HG03280 (cell line): ENCODE data around the gene ATP6V1F.

Experiments used
- ATAC-seq: cut with Tn5 transposase; IDR thresholded peaks from one replicate; pipeline ENCODE4 v1.9.1; 2021; ENCODE audit warnings: mild to moderate bottlenecking, moderate library complexity; ENCODE audit not compliant: unreplicated experiment

Gene ATP6V1F

GRCh38 chr7:128881458-128882125 lies 18.9 kb downstream of the ATP6V1F start:
- no peak for ATAC-seq

- no peak for ATAC-seq
Measured at GRCh38 chr7:128882134-128882533, 19.5 kb downstream of the ATP6V1F start.

GRCh38 chr7:128883622-128884448 lies 21.2 kb downstream of the ATP6V1F start:
- peak; percentile 63 for ATAC-seq

DNA sequence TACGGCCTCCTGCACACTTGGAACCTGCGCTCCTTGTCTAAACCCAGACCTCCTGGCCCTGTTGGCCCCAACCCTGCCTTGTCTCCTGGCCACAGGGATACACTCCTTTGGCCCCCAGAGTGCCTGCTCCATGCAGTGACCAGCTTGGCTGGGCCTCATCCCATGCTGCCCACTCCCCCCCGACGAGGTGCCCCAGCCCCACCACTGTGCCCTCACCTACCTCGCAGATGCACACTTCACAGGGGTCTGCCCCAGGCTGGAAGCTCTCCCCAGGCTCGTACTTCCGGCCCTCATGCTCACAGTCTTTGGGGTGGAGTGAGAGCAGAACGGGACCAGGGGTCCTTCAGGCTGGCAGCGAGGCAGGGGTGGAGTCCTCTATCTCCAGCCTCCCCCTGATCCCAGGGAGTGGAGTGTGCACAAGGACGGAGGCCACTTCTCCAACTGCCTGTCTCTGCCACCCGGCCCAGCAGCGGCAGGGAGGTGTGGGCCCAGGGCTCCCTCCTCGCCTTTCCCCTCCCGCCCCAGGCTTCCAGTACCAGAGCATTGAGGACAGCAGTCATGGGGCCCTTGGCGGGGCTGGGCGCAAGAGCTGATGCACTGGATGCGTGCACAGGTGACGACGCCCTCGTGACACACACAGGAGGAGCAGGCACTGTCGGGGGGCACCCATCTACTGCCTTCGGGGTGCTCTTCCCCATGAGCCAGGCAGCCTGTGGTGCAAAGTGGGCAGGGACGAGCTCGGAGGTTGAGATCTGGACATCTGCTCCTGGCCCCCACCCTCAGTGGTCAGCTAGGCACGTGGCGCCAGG lies 22.1 kb downstream of the ATP6V1F start:
- no peak for ATAC-seq

DNA sequence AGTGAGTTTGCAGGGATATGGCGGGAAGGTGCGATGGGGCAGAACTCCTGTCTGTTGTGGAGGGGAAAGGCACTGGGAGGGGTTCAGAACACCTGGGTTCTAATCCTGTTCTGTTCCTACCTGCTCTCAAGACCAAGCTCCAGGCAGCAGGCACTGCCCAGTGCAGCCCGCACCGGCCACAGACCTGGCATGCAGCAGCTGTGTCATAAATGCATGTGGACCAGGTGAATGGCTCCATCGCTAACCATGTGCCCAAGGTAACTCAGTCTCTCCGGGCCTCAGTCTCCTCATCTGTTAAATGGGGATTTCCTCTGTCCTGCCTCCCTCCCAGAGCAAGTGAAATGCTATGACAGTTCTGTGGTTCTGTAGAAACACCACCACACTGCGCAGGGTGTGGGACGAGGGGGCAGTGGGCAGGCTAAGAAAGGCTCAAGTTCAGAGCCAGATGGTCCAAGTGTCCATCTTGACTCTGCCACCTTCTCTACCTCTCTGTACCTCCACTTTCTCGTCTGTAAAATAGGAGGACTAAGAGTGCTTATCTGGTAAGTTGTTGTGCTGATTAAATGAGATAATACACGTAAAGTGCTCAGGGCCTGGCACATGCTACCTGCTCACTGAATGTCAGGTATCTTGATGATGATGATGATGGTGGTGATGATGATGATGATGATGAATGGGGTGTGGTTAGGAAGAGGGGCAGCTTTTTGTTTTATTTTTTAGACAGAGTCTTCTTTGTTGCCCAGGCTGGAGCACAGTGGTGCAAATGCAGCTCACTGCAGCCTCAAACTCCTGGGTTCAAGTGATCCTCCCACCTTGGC lies 22.9 kb downstream of the ATP6V1F start:
- no peak for ATAC-seq

- no peak for ATAC-seq
Measured at GRCh38 chr7:128886391-128887168, 23.9 kb downstream of the ATP6V1F start.

DNA sequence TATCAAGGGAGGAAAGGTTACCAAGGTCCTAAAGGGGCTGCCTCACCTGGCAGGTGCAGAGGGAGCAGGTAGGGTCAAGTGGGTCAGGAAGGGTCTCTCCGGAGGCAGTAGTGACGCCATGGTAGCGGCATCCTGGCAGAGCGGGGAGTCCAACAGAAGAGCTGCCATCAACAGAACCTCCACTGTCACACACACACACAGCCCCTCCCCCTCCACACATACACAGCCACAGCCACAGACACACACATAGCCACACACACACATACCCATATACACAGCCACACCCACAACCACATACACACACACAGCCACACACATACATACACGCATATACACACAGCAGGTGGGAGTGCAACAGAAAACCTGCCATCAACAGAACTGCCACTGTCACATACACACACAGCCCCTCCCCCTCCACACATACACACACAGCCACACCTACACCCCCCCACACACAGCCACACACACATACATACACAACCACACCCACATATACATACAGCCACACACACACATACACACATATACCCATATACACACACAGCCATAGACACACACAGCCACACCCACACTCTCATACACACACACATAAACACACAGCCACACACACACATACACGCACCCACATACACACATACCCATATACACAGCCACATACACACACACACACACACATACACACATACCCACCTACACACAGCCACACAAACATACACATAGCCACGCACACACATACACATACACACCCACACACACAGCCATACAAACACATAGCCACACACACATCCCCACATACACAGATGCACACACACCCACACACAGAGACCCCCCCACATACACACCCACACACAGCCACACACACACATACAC lies 24.7 kb downstream of the ATP6V1F start:
- ATAC-seq, result no peak

DNA sequence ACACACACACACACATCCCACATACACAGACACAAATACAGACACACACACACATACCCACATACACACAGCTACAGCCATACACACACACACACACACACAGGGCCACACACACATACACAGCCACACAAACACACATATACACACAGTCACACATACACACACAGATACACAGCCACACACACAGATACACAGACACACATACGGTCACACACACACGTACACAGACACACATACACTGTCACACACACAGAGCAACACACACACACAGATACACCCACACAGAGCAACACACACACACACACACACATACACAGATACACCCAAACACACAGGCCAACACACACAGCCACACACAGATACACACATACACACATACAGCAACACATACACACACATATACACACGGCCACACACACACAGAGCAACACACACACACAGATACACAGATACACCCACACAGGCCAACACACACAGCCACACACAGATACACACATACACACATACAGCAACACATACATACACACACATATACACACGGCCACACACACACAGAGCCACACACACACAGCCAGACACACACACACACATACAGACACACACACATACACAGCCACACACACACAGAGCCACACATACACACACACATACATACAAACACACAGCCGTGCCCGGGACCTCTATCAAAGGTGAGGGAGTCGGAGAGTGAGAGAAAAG lies 25.5 kb downstream of the ATP6V1F start:
- ATAC-seq, result no peak

- no peak for ATAC-seq
Measured at GRCh38 chr7:128888756-128889095, 26.1 kb downstream of the ATP6V1F start.

DNA sequence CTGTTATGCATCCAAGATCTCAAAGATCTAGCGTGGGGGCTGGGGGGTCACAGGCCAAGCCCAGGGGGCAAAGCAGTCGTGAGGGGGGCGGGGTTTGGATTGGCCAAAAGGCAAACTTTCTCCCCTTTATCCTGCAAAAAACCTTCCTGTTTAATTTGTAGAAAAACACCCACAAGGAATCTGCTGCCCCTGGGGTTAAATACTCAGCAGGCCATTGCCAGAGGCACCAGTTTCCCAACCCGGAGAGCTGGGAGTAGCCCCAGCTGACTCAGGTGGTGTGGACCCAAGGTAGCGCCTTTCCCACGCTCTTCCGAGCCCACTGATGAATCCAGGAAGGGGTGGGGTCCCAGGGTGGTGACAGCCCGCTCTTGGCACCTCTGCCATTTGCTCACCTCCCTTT lies 26.5 kb downstream of the ATP6V1F start:
- ATAC-seq, result no peak

DNA sequence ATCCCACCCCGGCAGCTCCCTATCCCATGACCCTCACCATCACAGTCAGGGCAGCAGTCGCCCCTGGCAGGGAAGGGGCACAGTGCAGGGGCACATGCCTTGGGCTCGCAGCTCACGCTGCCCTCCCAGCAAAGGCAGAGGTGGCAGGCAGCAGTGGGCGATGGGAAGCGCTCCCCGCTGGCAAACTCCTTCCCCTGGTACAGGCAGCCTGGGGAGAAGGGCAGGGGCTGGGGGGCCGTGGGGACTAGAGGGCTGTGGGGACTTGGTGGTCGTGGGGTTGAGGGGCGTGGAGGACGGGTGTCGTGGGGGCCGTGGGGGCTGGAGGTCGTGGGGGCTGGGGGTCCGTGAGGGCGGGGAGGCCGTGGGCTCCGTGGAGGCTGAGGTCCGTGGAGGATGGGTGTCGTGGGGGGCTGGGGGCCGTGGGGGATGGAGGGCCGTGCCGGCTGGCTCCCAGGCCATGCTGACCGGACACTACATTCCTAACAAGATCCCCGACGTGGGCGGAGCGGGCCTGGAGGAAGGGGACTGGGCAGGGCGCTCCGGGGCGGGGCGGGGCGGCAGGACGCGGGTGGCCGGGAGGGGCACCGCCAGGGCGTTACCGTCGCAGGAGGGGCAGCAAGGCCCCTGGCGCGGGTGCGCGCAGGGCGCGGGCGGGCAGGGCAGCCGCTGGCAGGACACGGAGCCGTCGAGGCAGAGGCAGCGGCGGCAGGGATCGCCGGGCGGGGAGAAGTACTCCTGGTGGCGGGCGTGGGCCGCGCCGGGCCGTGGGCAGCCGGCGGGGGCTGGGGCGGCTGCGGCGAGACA lies 27.9 kb downstream of the ATP6V1F start:
- ATAC-seq, result no peak

GRCh38 chr7:128891110-128891941 lies 28.7 kb downstream of the ATP6V1F start:
- no peak for ATAC-seq

DNA sequence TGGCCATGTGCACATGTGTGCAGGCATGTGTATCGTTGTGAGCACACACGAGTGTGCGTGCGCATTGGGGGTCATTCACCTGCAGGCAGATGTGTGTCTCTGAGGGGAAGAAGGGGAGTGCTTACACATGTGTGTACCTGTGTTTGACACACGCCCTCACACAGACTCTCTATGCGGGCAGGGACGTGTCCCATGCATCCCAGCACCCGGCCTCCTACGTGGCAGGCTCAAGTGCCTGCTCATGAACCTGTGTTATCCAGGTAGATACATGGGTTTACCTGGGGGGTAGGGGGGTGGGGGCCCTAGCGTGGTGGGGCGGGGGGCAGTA lies 29.2 kb downstream of the ATP6V1F start:
- ATAC-seq, result no peak

GRCh38 chr7:128892521-128893250 lies 30.0 kb downstream of the ATP6V1F start:
- no peak for ATAC-seq

GRCh38 chr7:128893251-128894100 lies 30.8 kb downstream of the ATP6V1F start:
- ATAC-seq, result no peak
